LoVo (cell line): ENCODE data around the gene DMAC2L.
"Not testable (repeated sequence)": the region's sequence is repeated elsewhere in the genome, so short reads cannot be mapped to it uniquely, and the experiment has no call there.

Experiments used
- DNase-seq: peaks from one replicate; pipeline ENCODE4 v3.0.0-alpha.2; 2016; ENCODE audit warnings: low spot score

DMAC2L gene, protein sequence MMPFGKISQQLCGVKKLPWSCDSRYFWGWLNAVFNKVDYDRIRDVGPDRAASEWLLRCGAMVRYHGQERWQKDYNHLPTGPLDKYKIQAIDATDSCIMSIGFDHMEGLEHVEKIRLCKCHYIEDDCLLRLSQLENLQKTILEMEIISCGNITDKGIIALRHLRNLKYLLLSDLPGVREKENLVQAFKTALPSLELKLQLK

GRCh38 chr14:50311972-50312733 is at the start of gene DMAC2L, which contains the start of gene L2HGDH:
Gene DMAC2L, plus strand, starts transcription at chr14:50312324. Its CDS starts 9,164 bp downstream, at chr14:50321488.
Gene L2HGDH, minus strand, starts transcription at chr14:50312229. Its CDS starts 79 bp downstream, at chr14:50312150.
- DNase-seq, result peak; percentile 93

DNA sequence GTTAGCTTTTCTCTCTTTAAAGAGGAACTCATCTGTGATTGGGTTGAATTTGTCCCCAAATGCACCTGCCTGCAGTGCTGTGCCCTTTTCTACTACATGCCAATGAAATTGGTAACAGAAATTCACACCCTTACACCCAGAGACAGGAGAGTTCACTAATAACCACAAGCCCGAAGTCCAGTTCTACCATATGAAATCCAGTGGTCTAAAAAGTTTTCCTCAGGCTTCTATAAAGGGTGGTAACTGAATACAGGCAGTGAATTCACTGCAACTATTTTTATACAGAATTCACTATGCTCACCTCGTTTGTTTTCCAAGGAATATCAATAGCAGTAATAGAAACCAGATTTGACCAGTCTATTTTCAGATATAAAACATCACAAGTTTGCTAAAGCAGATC is 49.3 kb upstream of the DMAC2L start:
- no peak for DNase-seq

- no peak for DNase-seq
Measured at GRCh38 chr14:50263321-50263720, 48.8 kb upstream of the DMAC2L start.

GRCh38 chr14:50265029-50265428 is 47.1 kb upstream of the DMAC2L start:
- no peak for DNase-seq

DNA sequence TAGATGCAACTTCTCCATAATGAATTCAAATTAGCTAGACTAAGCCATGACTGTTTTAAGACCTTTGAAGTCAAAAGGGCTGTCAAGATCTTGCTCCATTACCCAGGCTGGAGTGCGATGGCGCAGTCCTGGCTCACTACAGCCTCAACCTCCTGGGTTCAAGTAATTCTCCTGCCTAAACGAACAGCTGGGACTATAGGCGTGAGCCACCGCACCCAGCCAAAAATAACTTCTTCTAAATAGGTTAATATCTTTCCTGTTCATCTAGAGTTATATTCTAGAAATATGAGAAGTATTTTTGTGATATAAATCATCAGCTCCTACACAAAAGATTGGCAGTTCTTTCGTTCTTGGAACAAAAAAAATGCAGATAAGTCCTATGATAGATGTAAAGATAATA is 41.2 kb upstream of the DMAC2L start:
- no peak for DNase-seq

- DNase-seq, result no peak
Measured at GRCh38 chr14:50272498-50272897, 39.6 kb upstream of the DMAC2L start.

DNA sequence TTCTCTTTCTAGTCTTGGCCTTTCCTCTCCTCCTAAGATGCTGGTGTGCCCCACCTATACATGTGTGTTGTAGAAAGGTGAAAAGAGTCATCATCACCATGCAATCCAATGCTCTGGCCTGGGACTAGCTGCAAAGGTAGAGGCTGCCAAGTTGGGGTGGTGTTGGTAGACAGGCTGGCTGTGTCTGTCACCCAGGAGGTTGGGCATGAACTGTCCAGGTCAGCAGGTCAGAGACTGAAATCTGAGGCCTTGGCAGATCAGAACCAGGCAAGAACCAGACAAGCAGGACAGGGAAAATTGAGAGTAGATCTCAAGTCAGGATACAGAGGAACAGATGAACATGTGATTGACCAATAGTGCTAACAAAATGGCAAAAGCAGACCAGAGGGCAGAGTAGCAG is 26.3 kb upstream of the DMAC2L start:
- DNase-seq, result no peak

GRCh38 chr14:50288146-50288545 is 24.0 kb upstream of the DMAC2L start:
- no peak for DNase-seq

- no peak for DNase-seq
Measured at GRCh38 chr14:50290306-50290705, 21.8 kb upstream of the DMAC2L start.

DNA sequence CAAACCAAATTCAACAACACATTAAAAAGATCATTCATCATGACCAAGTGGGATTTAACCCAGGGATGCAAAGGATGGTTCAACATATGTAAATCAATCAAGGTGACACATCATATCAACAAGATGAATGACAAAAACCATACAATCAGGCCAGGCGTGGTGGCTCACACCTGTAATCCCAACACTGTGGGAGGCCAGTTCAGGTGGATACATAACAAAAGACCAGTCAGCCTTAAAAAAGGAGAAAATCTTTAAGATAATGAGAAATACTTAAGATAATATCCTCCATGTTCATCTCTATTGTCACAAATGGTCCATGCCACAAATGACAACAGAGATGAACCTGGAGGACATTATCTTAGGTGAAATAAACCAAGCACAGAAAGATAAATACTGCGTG is 12.5 kb upstream of the DMAC2L start:
- no peak for DNase-seq

DNA sequence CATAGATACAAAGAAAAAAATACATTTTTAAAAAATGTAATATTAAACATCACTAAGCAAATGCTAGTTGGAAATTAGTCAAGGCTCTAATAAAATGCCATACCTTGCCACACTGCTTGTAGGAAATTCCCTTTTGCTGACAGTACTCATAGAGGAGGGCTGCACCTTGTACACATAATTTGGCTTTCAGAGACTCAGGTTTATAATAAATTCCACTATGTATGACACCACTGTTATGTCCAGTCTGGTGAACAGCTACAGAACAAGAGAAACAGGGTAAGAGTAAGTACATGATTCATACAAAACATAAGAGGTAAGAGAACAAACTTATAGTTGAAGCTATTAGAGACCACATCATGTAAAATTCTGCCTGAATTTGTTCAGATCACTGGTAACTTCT is 10.2 kb upstream of the DMAC2L start:
- DNase-seq, result no peak

DNA sequence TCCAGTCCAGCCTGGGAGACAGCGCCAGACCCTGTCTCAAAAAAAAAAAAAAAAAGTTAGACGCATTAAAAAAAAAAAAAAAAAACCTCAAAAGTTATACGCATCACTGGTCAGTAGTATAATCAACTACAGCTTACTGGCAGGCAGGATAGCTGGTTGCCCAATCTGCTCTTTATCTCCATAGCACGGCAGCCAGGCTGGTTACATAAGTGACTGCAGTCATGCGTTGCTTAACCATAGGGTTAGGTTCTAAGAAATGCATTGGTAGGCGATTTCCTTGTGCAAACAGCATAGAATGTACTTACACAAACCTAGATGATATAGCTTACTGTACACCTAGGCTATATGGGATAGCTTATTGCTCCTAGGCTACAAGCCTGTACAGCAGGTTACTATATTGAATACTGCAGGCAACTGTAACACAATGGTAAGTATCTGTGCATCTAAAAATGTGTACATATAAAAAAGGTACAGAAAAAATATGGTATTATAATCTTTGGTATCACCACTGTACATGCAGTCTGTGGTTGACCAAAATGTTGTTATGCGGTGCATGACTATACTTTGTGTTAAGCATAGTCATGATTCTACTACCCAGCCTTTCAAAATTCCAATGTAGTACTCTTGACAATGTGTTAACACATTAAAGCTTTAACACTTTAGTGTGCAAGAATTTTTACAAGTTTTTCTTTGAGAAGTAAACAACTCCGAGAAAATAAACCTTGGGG is 8.2 kb upstream of the DMAC2L start:
- DNase-seq, result no peak

GRCh38 chr14:50308363-50308915 is 3.7 kb upstream of the DMAC2L start:
- no peak for DNase-seq

DNA sequence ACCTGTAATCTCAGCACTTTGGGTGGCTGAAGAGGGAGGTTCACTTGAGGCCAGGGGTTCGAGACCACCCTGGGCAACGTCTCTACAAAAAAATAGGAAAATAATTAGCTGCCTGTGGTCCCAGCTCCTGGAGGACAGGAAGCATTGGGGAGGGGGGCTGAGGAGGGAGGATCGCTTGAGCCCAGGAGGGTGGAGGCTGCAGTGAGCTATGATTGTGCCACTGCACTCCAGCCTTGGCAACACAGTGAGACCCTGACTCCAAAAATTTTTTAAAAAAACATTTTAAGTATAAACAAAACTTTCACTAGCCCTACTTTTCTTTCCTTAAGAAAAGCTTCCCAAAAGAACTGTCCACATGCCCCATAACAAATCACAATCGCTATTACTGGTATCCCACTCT is 1.7 kb upstream of the DMAC2L start:
- DNase-seq, result no peak

- DNase-seq, result no peak
Measured at GRCh38 chr14:50311337-50311971, 670 bp upstream of the DMAC2L start.

GRCh38 chr14:50312734-50313054 is 570 bp downstream of the DMAC2L start:
- no peak for DNase-seq

DNA sequence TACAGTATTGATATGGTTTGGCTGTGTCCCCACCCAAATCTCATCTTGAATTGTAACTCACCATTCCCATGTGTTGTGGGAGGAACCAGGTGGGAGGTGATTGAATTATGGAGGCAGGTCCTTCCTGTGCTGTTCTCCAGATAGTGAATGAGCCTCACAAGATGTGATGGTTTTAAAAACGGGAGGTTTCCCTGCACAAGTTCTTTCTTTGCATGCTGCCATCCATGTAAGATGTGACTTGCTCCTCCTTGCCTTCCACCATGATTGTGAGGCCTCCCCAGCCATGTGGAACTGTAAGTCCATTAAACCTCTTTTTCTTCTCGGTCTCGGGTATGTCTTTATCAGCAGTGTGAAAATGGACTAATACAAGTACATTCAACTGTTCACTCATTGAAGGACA is 2.0 kb downstream of the DMAC2L start:
- DNase-seq, result not testable (repeated sequence)

DNA sequence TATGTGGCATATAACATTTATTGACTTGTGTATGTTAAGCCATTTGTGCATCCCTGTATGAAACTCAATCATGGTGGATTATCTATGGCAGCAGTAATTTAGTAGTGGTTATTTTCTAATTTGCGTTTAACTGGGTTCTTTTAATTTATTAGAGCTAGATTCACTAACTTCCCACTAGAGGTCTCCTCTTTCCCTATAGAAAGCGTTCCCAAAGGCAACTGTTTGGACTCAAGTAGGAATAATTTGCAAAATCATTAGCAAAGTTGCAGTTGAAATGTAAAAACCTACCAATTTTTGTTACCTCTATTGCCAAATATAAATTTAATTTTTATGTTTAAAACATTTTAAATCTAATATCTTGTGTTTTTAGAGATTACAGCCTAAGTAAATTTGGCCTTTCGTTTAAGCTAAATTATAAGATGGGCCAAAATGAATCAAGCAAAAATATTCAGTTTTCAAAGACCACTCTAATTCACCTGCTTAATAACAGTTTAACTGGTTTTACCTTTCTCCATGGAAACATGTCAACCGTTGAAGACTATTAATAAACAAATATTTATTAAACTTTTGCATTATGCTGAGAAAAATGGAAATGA is 6.0 kb downstream of the DMAC2L start:
- DNase-seq, result peak; percentile 12

- DNase-seq, result no peak
Measured at GRCh38 chr14:50319293-50319692, 7.2 kb downstream of the DMAC2L start.

DNA sequence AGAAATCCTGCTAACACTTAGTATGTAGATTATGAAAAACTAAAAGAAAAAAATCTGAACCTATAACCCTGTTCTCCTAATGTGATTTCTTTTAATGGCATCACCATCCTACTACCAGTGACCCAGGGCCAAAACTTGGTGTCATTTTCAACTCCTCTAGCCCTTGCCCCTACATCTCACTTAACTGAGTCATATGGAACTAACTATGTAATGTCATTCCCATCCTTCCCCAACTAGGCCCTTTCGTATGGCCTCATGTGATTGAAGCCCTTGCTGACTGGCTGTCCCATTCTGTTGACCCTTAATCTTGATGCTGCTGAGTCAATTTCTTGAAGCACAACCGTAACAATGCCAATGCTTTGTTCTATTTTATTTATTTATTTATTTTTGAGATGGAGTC is 7.6 kb downstream of the DMAC2L start:
- no peak for DNase-seq

- no peak for DNase-seq
Measured at GRCh38 chr14:50320283-50320682, 8.2 kb downstream of the DMAC2L start.
